Astrocyte (in vitro differentiated cells and primary cell): Measurements from ENCODE around the gene GRK3. TPM values are rescaled to one million over a fixed set of nuclear protein-coding genes. Genes with fewer than 3 reads are reported as not detected.
A peak's percentile ranks its signal among the peaks of the same experiment; 100 is the strongest.

ENCODE experiments used
- DNase-seq: peaks from one replicate; pipeline ENCODE4 v3.0.0-alpha.2; 2010; ENCODE audit warnings: low read depth
- FAIRE-seq: peaks from 2 replicates; lab custom pipeline; 2011; peaks lifted over from hg19 to GRCh38; lab: Jason Lieb, UNC
- H2AFZ ChIP-seq: 2 replicates; pipeline ENCODE4 v1.6.0; 2012; ENCODE audit warnings: low read depth, low read length, inconsistent platforms
- H3K27ac ChIP-seq: 2 replicates; pipeline ENCODE4 v1.5.1; 2011; ENCODE audit warnings: low read depth, low read length, inconsistent platforms
- H3K27me3 ChIP-seq: 2 replicates; pipeline ENCODE4 v1.6.0; 2011; ENCODE audit warnings: low read length, inconsistent platforms; ENCODE audit not compliant: insufficient read depth
- H3K36me3 ChIP-seq: 2 replicates; pipeline ENCODE4 v1.5.1; 2011; ENCODE audit warnings: low read length, inconsistent platforms; ENCODE audit not compliant: insufficient read depth
- H3K4me1 ChIP-seq: 2 replicates; pipeline ENCODE4 v1.5.1; 2011; ENCODE audit warnings: low read length, inconsistent platforms; ENCODE audit not compliant: insufficient read depth
- H3K4me2 ChIP-seq: 2 replicates; pipeline ENCODE4 v1.6.0; 2012; ENCODE audit warnings: low read length, inconsistent platforms
- H3K4me3 ChIP-seq: 2 replicates; pipeline ENCODE4 v1.5.1; 2011; ENCODE audit warnings: low read depth, mild to moderate bottlenecking, low read length, inconsistent platforms; ENCODE audit not compliant: insufficient read depth
- H3K79me2 ChIP-seq: 2 replicates; pipeline ENCODE4 v1.6.0; 2012; ENCODE audit warnings: mild to moderate bottlenecking, low read length, inconsistent platforms; ENCODE audit not compliant: insufficient read depth
- H3K9ac ChIP-seq: 2 replicates; pipeline ENCODE4 v1.6.0; 2012; ENCODE audit warnings: mild to moderate bottlenecking, low read length, inconsistent platforms
- H3K9me3 ChIP-seq: 2 replicates; pipeline ENCODE4 v1.5.1; 2012; ENCODE audit warnings: low read depth, mild to moderate bottlenecking, low read length, inconsistent platforms; ENCODE audit not compliant: insufficient read depth
- H4K20me1 ChIP-seq: 2 replicates; pipeline ENCODE4 v1.6.0; 2012; ENCODE audit warnings: low read length, inconsistent platforms; ENCODE audit not compliant: insufficient read depth
- H3K27ac Mint-ChIP-seq: one replicate; pipeline ENCODE4 v1.8.0; 2021; ENCODE audit warnings: mild to moderate bottlenecking, mixed read lengths; ENCODE audit not compliant: unreplicated experiment
- H3K27me3 Mint-ChIP-seq: one replicate; pipeline ENCODE4 v1.8.0; 2021; ENCODE audit warnings: low read depth, mixed read lengths; ENCODE audit not compliant: unreplicated experiment
- H3K36me3 Mint-ChIP-seq: one replicate; pipeline ENCODE4 v1.8.0; 2021; ENCODE audit warnings: low read depth, mixed read lengths; ENCODE audit not compliant: unreplicated experiment
- H3K4me1 Mint-ChIP-seq: one replicate; pipeline ENCODE4 v1.8.0; 2021; ENCODE audit warnings: low read depth, mixed read lengths; ENCODE audit not compliant: unreplicated experiment
- H3K4me3 Mint-ChIP-seq: one replicate; pipeline ENCODE4 v1.8.0; 2021; ENCODE audit warnings: mild to moderate bottlenecking, moderate library complexity, mixed read lengths; ENCODE audit not compliant: unreplicated experiment
- H3K9me3 Mint-ChIP-seq: one replicate; pipeline ENCODE4 v1.8.0; 2021; ENCODE audit warnings: mild to moderate bottlenecking, mixed read lengths; ENCODE audit not compliant: unreplicated experiment
- EZH2 ChIP-seq: IDR thresholded peaks from 2 replicates; pipeline ENCODE4 v1.6.1; 2012; ENCODE audit warnings: mild to moderate bottlenecking, low read length, inconsistent platforms; ENCODE audit not compliant: insufficient read depth
- total RNA-seq: library from RNA; stranded (reverse); gene quantifications from 2 replicates; pipeline ENCODE4 v1.2.1, GENCODE V29; 2021
- TF ChIP-seq, protein P1 (sequence below): IDR thresholded peaks from 2 replicates; pipeline ENCODE4 v1.5.1; 2011; ENCODE audit warnings: low read depth, mild to moderate bottlenecking, inconsistent platforms, low read length, moderate library complexity; ENCODE audit not compliant: insufficient read depth

GRK3 gene
- total RNA-seq, 1 donor from 2014 or later, result 7.2 TPM

DNA sequence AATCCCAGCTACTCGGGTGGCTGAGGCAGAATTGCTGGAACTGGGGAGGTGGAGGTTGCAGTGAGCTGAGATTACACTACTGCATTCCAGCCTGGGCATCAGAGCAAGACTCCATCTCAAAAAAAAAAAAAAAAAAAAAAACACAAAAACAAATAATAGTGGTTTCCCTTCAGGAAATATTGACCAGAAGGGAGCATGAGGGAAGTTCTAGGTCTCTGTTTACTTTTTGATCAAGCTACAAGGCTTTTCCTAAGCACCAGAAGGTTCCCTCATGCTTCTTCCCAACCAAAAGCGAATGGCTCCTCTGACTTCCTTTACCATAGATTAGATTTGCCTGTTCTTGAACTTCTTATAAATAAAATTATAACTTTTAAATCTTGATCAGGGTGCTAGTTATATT lies 195.8 kb downstream of the GRK3 start:
- Histone ChIP-seq H3K4me1 (peaks cover 22% of the 10 kb centered on the region), H2AFZ (no peak overlapping the region), H3K4me3 (no peak overlapping the region), H3K4me2 (no peak overlapping the region), H3K9ac (no peak overlapping the region), H3K79me2 (no peaks in the 10 kb centered on the region), H3K27ac (peak overlapping the region; percentile 72), H3K9me3 (no peaks in the 10 kb centered on the region), H3K27me3 (no peaks in the 10 kb centered on the region), H4K20me1 (no peaks in the 10 kb centered on the region), H3K36me3 (no peaks in the 10 kb centered on the region)
- no peak overlapping the region for H3K4me3 Mint-ChIP-seq
- H3K9me3 Mint-ChIP-seq, result peaks cover 14% of the 10 kb centered on the region
- FAIRE-seq (no peak), DNase-seq (peak; percentile 41)
- H3K4me1 Mint-ChIP-seq, result peaks cover 21% of the 10 kb centered on the region
- H3K27ac Mint-ChIP-seq, result peak overlapping the region; percentile 98
- TF ChIP-seq, protein P1, sequence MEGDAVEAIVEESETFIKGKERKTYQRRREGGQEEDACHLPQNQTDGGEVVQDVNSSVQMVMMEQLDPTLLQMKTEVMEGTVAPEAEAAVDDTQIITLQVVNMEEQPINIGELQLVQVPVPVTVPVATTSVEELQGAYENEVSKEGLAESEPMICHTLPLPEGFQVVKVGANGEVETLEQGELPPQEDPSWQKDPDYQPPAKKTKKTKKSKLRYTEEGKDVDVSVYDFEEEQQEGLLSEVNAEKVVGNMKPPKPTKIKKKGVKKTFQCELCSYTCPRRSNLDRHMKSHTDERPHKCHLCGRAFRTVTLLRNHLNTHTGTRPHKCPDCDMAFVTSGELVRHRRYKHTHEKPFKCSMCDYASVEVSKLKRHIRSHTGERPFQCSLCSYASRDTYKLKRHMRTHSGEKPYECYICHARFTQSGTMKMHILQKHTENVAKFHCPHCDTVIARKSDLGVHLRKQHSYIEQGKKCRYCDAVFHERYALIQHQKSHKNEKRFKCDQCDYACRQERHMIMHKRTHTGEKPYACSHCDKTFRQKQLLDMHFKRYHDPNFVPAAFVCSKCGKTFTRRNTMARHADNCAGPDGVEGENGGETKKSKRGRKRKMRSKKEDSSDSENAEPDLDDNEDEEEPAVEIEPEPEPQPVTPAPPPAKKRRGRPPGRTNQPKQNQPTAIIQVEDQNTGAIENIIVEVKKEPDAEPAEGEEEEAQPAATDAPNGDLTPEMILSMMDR, result no peak
- TF ChIP-seq EZH2, result no peak
- no peaks in the 10 kb centered on the region for H3K27me3 Mint-ChIP-seq
- H3K36me3 Mint-ChIP-seq, result no peaks in the 10 kb centered on the region

DNA sequence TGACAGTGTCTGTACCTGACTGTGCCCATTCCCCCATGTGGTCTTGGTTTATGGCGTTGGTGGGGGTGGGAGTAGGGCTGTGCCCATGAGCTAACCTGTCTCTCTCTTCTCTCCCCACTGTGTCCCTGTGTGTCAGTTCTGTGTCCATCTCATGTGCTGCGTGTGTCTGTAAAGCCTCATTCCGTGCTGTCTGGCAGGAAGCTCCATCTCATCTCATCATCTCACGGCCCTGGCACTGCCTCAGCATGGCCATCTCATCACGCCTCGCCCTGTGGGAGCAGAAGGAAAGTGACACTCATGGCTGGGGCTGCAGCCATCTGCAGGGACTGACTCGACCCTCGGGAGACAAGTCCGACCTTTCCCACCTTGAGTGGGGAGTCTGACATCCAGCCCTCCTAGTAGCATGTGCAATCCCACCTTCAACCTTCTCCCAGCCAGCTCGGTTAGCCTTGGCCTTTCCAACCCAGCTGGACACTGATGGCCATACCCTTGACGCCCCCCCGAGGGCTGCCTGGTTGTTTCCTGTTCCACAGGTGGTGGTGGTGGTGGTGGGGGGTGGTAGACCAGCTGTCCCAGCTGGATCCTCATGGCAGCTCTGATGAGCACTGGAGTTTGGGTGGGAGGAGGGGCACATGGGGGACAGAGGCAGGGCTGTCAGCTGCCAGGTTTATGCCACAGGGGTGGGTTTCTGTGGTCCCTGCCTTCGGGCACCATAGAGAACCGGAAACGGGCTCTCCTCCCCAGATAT lies 196.5 kb downstream of the GRK3 start:
- Histone ChIP-seq H3K27me3 (no peaks in the 10 kb centered on the region), H4K20me1 (no peaks in the 10 kb centered on the region), H3K79me2 (no peaks in the 10 kb centered on the region), H3K36me3 (no peaks in the 10 kb centered on the region), H3K4me3 (no peak overlapping the region), H2AFZ (peak overlapping the region; percentile 0), H3K4me2 (no peak overlapping the region), H3K9me3 (peaks cover 2% of the 10 kb centered on the region), H3K9ac (peak overlapping the region; percentile 10), H3K4me1 (peaks cover 22% of the 10 kb centered on the region), H3K27ac (peak overlapping the region; percentile 72)
- FAIRE-seq (no peak), DNase-seq (no peak)
- H3K4me1 Mint-ChIP-seq, result peaks cover 21% of the 10 kb centered on the region
- no peak overlapping the region for H3K4me3 Mint-ChIP-seq
- H3K27me3 Mint-ChIP-seq, result no peaks in the 10 kb centered on the region
- H3K9me3 Mint-ChIP-seq, result peaks cover 16% of the 10 kb centered on the region
- H3K27ac Mint-ChIP-seq, result peak overlapping the region; percentile 98
- TF ChIP-seq, protein P1, result no peak
- TF ChIP-seq EZH2, result no peak
- H3K36me3 Mint-ChIP-seq, result no peaks in the 10 kb centered on the region

DNA sequence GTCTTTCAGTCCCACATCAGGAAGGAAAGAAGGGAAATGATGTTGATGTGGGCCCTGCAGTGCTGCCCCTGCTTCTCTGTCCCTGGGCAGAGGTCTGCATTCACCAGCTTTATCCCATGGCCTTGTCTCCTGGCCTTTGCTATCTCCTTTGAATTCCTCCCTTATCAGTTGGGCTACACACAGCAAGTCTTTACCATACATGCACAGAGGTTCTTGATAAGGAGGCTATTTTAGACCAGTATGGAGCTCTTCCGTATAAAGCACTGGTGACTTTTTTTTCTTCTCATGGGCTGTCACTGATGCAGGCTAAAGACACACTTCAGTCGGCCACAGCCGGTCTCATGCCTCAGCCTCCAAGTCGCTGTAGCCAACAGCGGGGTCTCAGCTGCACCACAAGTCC lies 197.7 kb downstream of the GRK3 start:
- Histone ChIP-seq H4K20me1 (no peaks in the 10 kb centered on the region), H3K27me3 (no peaks in the 10 kb centered on the region), H3K79me2 (no peaks in the 10 kb centered on the region), H3K36me3 (no peaks in the 10 kb centered on the region), H2AFZ (no peak overlapping the region), H3K9me3 (peaks cover 13% of the 10 kb centered on the region), H3K4me1 (peaks cover 22% of the 10 kb centered on the region), H3K4me3 (no peak overlapping the region), H3K4me2 (peak overlapping the region; percentile 4), H3K27ac (no peak overlapping the region), H3K9ac (no peak overlapping the region)
- peaks cover under 1% of the 10 kb centered on the region for H3K36me3 Mint-ChIP-seq
- H3K4me3 Mint-ChIP-seq, result peak overlapping the region; percentile 45
- FAIRE-seq (no peak), DNase-seq (peak; percentile 20)
- peaks cover 21% of the 10 kb centered on the region for H3K4me1 Mint-ChIP-seq
- peaks cover 23% of the 10 kb centered on the region for H3K9me3 Mint-ChIP-seq
- H3K27me3 Mint-ChIP-seq, result peaks cover 3% of the 10 kb centered on the region
- H3K27ac Mint-ChIP-seq, result peak overlapping the region; percentile 62
- TF ChIP-seq, protein P1, result no peak
- no peak for TF ChIP-seq EZH2
